ENCODE results near the gene TTC23.

DNA sequence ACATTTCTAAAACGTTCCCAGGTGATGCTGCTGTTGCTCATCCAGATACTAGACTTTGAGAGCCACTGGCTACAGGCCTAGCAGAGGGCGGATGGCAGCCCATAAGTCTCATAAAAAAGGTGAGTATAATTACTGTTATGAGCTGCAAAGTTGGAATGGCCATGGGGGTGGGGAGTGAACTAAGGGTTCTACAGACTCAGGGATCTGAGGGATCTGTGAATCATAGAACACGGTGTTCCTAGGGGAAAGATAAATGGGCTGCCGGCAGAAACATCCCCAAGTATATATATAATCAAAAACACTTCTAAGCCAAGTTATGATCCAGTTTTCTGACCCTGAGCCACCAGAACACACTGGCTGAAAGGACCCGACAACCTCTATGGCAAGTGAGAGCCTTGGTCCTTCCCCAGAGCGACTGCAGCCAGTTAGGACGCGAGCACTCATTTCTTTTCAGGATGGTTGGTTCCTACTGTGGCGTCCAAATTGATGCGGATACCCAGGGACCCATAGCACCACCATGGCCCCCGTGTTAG, 152.4 kb downstream of the TTC23 start:
- TF ChIP-seq, protein P1, sequence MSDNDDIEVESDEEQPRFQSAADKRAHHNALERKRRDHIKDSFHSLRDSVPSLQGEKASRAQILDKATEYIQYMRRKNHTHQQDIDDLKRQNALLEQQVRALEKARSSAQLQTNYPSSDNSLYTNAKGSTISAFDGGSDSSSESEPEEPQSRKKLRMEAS (IDR thresholded peaks at IDR 0.05), result no peak
- TF ChIP-seq, protein P2, sequence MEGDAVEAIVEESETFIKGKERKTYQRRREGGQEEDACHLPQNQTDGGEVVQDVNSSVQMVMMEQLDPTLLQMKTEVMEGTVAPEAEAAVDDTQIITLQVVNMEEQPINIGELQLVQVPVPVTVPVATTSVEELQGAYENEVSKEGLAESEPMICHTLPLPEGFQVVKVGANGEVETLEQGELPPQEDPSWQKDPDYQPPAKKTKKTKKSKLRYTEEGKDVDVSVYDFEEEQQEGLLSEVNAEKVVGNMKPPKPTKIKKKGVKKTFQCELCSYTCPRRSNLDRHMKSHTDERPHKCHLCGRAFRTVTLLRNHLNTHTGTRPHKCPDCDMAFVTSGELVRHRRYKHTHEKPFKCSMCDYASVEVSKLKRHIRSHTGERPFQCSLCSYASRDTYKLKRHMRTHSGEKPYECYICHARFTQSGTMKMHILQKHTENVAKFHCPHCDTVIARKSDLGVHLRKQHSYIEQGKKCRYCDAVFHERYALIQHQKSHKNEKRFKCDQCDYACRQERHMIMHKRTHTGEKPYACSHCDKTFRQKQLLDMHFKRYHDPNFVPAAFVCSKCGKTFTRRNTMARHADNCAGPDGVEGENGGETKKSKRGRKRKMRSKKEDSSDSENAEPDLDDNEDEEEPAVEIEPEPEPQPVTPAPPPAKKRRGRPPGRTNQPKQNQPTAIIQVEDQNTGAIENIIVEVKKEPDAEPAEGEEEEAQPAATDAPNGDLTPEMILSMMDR (IDR thresholded peaks at IDR 0.05), result no peak

Data from A549 (cell line).